Measurements from ENCODE around the gene CHP1. TPM values are rescaled to one million over a fixed set of nuclear protein-coding genes. Genes with fewer than 3 reads are reported as not detected.
"Not testable (repeated sequence)": the region's sequence is repeated elsewhere in the genome, so short reads cannot be mapped to it uniquely, and the experiment has no call there.

The CHP1 gene
- total and polyA plus RNA-seq, 10 donors, result 12.7 to 127 (median 56.5) TPM

- Histone ChIP-seq H3K4me1 (peaks cover 0 to 12% (median 9%) of the 10 kb centered on the region in 6 donors), H3K4me3 (no peak overlapping the region), H3K27me3 (replicated peaks in 1 of 7) (no peaks in the 10 kb centered on the region), H3K36me3 (peaks cover 0 to 65% (median 21%) of the 10 kb centered on the region in 6 donors), H3K9me3 (no peaks in the 10 kb centered on the region), H3K27ac (no peak overlapping the region)
- intact Hi-C loops (cut with DNase I; ENCODE audit: low total_unique reads), result no loop called here
- no peak for DNase-seq
- WGBS, 5 donors, result 79 to 86% (median 82%) methylated on average over 1 of the region's 1 CpG
- no peak for TF ChIP-seq POLR2A (IDR thresholded peaks at IDR 0.05)
Observed at GRCh38 chr15:41279535-41280283, 48.6 kb downstream of the CHP1 start.

- Histone ChIP-seq H3K4me3 (no peak overlapping the region), H3K9me3 (no peaks in the 10 kb centered on the region), H3K36me3 (peaks cover 0 to 61% (median 19%) of the 10 kb centered on the region in 6 donors), H3K4me1 (peaks cover 4 to 27% (median 24%) of the 10 kb centered on the region in 6 donors), H3K27me3 (replicated peaks in 1 of 7) (no peaks in the 10 kb centered on the region), H3K27ac (no peak overlapping the region)
- WGBS, 5 donors, result 80 to 100% (median 95%) methylated on average over 1 of the region's 1 CpG
- intact Hi-C loops (cut with DNase I; ENCODE audit: low total_unique reads), result no loop called here
- TF ChIP-seq CTCF (IDR thresholded peaks at IDR 0.05 in 8 of 11, conservative IDR thresholded peaks at IDR 0.05 in 3 of 11) (no peak), POLR2AphosphoS5 (IDR thresholded peaks at IDR 0.05) (no peak), POLR2A (IDR thresholded peaks at IDR 0.05) (no peak)
- DNase-seq, result no peak
Observed at GRCh38 chr15:41281236-41281635, 50.2 kb downstream of the CHP1 start.

- 90 to 97% (median 96%) methylated on average over 10 of the region's 10 CpGs for WGBS, 5 donors
- H3K27me3 ChIP-seq (replicated peaks in 1 of 7); DNase-seq; H3K27ac ChIP-seq; H3K4me3 ChIP-seq; H3K9me3 ChIP-seq; intact Hi-C loops (cut with DNase I; ENCODE audit: low total_unique reads): not testable (repeated sequence)
- peaks cover 4 to 61% (median 30%) of the 10 kb centered on the region in 6 donors for H3K36me3 ChIP-seq
- H3K4me1 ChIP-seq, result peaks cover 9 to 39% (median 36%) of the 10 kb centered on the region in 6 donors
Observed at GRCh38 chr15:41282436-41282835, 51.4 kb downstream of the CHP1 start.

DNA sequence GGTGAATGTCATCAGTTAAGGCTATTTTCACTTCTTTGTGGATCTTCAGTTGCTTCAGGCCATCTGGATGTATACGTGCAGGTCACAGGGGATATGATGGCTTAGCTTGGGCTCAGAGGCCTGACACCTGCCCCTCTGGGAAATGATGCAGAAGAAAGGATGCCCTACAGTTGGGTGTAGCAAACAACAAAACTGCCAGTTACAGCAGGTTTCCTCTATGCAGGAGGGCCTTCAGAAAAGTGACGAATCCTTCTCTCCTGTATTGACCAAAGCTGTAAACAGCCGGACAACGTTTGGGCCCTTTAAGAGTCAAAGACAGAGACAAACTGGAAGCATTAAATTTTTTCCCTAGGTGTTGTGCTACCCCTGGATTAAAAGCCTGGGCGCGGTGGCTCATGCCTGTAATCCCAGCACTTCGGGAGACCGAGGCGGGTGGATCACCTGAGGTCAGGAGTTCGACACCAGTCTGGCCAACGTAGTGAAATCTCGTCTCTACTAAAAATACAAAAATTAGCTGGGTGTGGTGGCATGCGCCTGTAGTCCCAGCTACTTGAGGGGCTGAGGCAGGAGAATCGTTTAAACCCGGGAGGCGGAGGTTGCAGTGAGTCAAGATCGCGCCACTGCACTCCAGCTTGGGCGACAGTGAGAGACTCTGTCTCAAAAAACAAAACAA, 52.0 kb downstream of the CHP1 start:
- peak overlapping the region; percentile 75 to 99 (median 88) for H3K4me3 ChIP-seq
- intact Hi-C loops (cut with DNase I; ENCODE audit: low total_unique reads), result not testable (repeated sequence)
- H3K36me3 ChIP-seq, result peaks cover 4 to 61% (median 33%) of the 10 kb centered on the region in 6 donors

DNA sequence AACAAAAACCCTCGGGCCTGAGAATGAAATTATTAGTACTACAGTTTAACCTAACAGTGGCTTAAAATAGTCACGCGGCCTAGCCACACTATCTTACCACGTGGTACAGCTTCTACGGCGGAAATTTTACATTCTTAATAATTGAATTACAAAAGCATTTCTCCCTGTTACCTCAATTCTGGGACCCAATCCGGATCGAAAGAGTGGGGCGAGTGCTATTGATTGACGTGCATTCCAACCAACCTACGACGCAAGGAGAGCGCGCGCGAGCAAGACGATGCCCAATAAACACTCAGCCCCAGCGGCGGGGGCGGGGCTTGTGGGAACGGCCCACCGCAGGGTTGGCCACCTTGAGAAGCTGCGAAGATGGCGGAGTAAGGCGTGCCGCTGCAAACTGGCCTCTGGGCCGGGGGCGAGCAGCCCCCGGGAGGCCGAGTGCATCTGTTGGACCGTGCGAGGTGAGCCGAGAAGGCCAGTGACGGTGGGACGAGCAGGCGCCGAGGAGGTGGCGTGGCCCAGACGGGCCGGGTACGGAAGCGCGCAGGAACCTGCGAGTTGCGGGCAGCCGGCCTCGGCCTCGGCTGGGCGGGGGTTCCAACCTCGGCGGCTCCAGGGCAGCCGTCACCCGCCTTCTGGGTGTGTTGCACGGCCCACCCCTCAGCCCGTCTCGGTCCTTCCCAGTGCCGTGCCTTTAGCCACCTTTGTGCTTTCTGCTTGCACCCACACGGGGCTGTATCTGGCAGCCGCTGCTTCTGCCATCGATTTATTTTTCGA, 52.8 kb downstream of the CHP1 start:
- H3K27ac ChIP-seq, result peak overlapping the region; percentile 81 to 96 (median 94)
- intact Hi-C loops (cut with DNase I; ENCODE audit: low total_unique reads), result no loop called here
- peak; percentile 95 to 97 (median 96) for TF ChIP-seq POLR2AphosphoS5 (IDR thresholded peaks at IDR 0.05)
- TF ChIP-seq POLR2A (IDR thresholded peaks at IDR 0.05), result peak; percentile 33 to 62 (median 35)
- TF ChIP-seq CTCF (IDR thresholded peaks at IDR 0.05 in 8 of 11, conservative IDR thresholded peaks at IDR 0.05 in 3 of 11), result peak in 2 of 11 experiments; percentile 9 to 14
- no peaks in the 10 kb centered on the region for H3K9me3 ChIP-seq
- 0 to 1% (median 0%) methylated on average over 39 to 61 of the region's 61 CpGs for WGBS, 5 donors
- H3K27me3 ChIP-seq (replicated peaks in 1 of 7), result no peaks in the 10 kb centered on the region
- DNase-seq, result peak; percentile 98
- peaks cover 7 to 61% (median 37%) of the 10 kb centered on the region in 6 donors for H3K36me3 ChIP-seq
- peaks cover 14 to 53% (median 47%) of the 10 kb centered on the region in 6 donors for H3K4me1 ChIP-seq
- peak overlapping the region; percentile 75 to 99 (median 88) for H3K4me3 ChIP-seq

More for the DNA sequence above, 52.0 kb downstream of the CHP1 start:
- not testable (repeated sequence) for DNase-seq; H3K27me3 ChIP-seq (replicated peaks in 1 of 7); H3K9me3 ChIP-seq
- 51 to 65% (median 53%) methylated on average over 19 of the region's 19 CpGs for WGBS, 5 donors
- H3K4me1 ChIP-seq, result peaks cover 9 to 46% (median 41%) of the 10 kb centered on the region in 6 donors
- H3K27ac ChIP-seq, result peak overlapping the region; percentile 81 to 96 (median 94)
